Measurements from ENCODE around the gene TSPAN9. TPM values are rescaled to one million over a fixed set of nuclear protein-coding genes. Genes with fewer than 3 reads are reported as not detected.

TSPAN9 gene
- total RNA-seq, 1 donor from 2014 or later = 49.4 TPM

GRCh38 chr12:3200032-3200617, 122.9 kb downstream of the TSPAN9 start:
- peaks cover 3% of the 10 kb centered on the region for H3K36me3 Mint-ChIP-seq
- H3K9me3 Mint-ChIP-seq = no peaks in the 10 kb centered on the region
- H3K27me3 Mint-ChIP-seq (ENCODE audit: low read depth) = peaks cover 34% of the 10 kb centered on the region
- peaks cover 23% of the 10 kb centered on the region for H3K4me1 Mint-ChIP-seq
- peak overlapping the region; percentile 79 for H3K4me3 Mint-ChIP-seq
- TF ChIP-seq CTCF (IDR thresholded peaks at IDR 0.05; ENCODE audit: unreplicated experiment) = no peak
- DNase-seq (ENCODE audit: low spot score in 2 of 2, unreplicated experiment in 2 of 2) = peak; percentile 61 to 78
- H3K27ac Mint-ChIP-seq = peak overlapping the region; percentile 21

- H3K36me3 Mint-ChIP-seq = peaks cover 3% of the 10 kb centered on the region
- H3K27me3 Mint-ChIP-seq (ENCODE audit: low read depth) = peaks cover 34% of the 10 kb centered on the region
- H3K9me3 Mint-ChIP-seq = no peaks in the 10 kb centered on the region
- no peak for DNase-seq (ENCODE audit: low spot score in 2 of 2, unreplicated experiment in 2 of 2)
- TF ChIP-seq CTCF (IDR thresholded peaks at IDR 0.05; ENCODE audit: unreplicated experiment) = no peak
- H3K4me1 Mint-ChIP-seq = peaks cover 30% of the 10 kb centered on the region
- no peak overlapping the region for H3K27ac Mint-ChIP-seq
- peak overlapping the region; percentile 64 for H3K4me3 Mint-ChIP-seq
These were observed 123.6 kb downstream of the TSPAN9 start for GRCh38 chr12:3200814-3201233.

- Mint-ChIP-seq H3K9me3 (no peaks in the 10 kb centered on the region), H3K27me3 (ENCODE audit: low read depth) (peaks cover 34% of the 10 kb centered on the region), H3K4me1 (peaks cover 31% of the 10 kb centered on the region), H3K36me3 (peaks cover 3% of the 10 kb centered on the region), H3K4me3 (peak overlapping the region; percentile 64), H3K27ac (no peak overlapping the region)
- no peak for TF ChIP-seq CTCF (IDR thresholded peaks at IDR 0.05; ENCODE audit: unreplicated experiment)
- DNase-seq (ENCODE audit: low spot score in 2 of 2, unreplicated experiment in 2 of 2) = no peak
These were observed 124.3 kb downstream of the TSPAN9 start for GRCh38 chr12:3201339-3202051.

GRCh38 chr12:3202096-3202495, 124.9 kb downstream of the TSPAN9 start:
- no peaks in the 10 kb centered on the region for H3K9me3 Mint-ChIP-seq
- H3K27ac Mint-ChIP-seq = no peak overlapping the region
- H3K4me1 Mint-ChIP-seq = peaks cover 34% of the 10 kb centered on the region
- peaks cover 34% of the 10 kb centered on the region for H3K27me3 Mint-ChIP-seq (ENCODE audit: low read depth)
- H3K36me3 Mint-ChIP-seq = peaks cover 3% of the 10 kb centered on the region
- no peak for DNase-seq (ENCODE audit: low spot score in 2 of 2, unreplicated experiment in 2 of 2)
- TF ChIP-seq CTCF (IDR thresholded peaks at IDR 0.05; ENCODE audit: unreplicated experiment) = no peak
- H3K4me3 Mint-ChIP-seq = no peak overlapping the region

- peak in 1 of 2 experiments; percentile 84 for DNase-seq (ENCODE audit: low spot score in 2 of 2, unreplicated experiment in 2 of 2)
- Mint-ChIP-seq H3K36me3 (peaks cover 3% of the 10 kb centered on the region), H3K4me3 (no peak overlapping the region), H3K4me1 (peaks cover 34% of the 10 kb centered on the region), H3K9me3 (no peaks in the 10 kb centered on the region), H3K27me3 (ENCODE audit: low read depth) (peaks cover 34% of the 10 kb centered on the region), H3K27ac (no peak overlapping the region)
- peak; percentile 97 for TF ChIP-seq CTCF (IDR thresholded peaks at IDR 0.05; ENCODE audit: unreplicated experiment)
These were observed 125.7 kb downstream of the TSPAN9 start for GRCh38 chr12:3202734-3203446.

Data from mesothelial cell of epicardium (in vitro differentiated cells).